Measurements from ENCODE around the gene CARS2. TPM values are rescaled to one million over a fixed set of nuclear protein-coding genes. Genes with fewer than 3 reads are reported as not detected.

Gene CARS2
- total RNA-seq, 1 experiment from 2014 or later = 52.9 TPM

GRCh38 chr13:110615005-110615321 lies 91.0 kb downstream of the CARS2 start:
- no peaks in the 10 kb centered on the region for H3K36me3 ChIP-seq (ENCODE audit: control insufficient read depth in 1 of 2, insufficient read depth in 2 of 2, low read length in 2 of 2)
- H2AFZ ChIP-seq (ENCODE audit: low read depth, low read length, poor library complexity, severe bottlenecking) = no peak overlapping the region
- ATAC-seq (peak; percentile 8), DNase-seq (ENCODE audit: low read depth, low spot score) (no peak)
- H3K9me3 ChIP-seq (ENCODE audit: control insufficient read depth in 1 of 2, insufficient read depth in 1 of 2, low read depth in 1 of 2, low read length in 2 of 2) = no peaks in the 10 kb centered on the region
- TSS peak; percentile 95 for BruUV-seq (replicated peaks)
- H4K20me1 ChIP-seq (ENCODE audit: insufficient read depth) = peaks cover 10% of the 10 kb centered on the region; the same call in 1 of the 2 replicates
- H3K27me3 ChIP-seq (ENCODE audit: insufficient read depth, low read length) = no peaks in the 10 kb centered on the region
- peak overlapping the region; percentile 84 for H3K4me2 ChIP-seq (ENCODE audit: low read length)
- peak overlapping the region; percentile 96 for H3K27ac ChIP-seq (ENCODE audit: low read depth, low read length)
- H3K4me3 ChIP-seq (replicated peaks in 1 of 2; ENCODE audit: low read depth in 1 of 2, low read length in 2 of 2) = peak overlapping the region; percentile 72 to 88
- TF ChIP-seq ZNF274 (IDR thresholded peaks at IDR 0.05; ENCODE audit: low read depth, low read length) = no peak
- TF ChIP-seq CEBPB (IDR thresholded peaks at IDR 0.05; ENCODE audit: low read depth) = no peak
- TF ChIP-seq ZFX (IDR thresholded peaks at IDR 0.05) = no peak
- no peak for TF ChIP-seq FOSL1 (IDR thresholded peaks at IDR 0.05; ENCODE audit: low read depth)
- no peak for TF ChIP-seq JUND (IDR thresholded peaks at IDR 0.05)
- TF ChIP-seq ZBTB33 (IDR thresholded peaks at IDR 0.05; ENCODE audit: extremely low read depth, insufficient replicate concordance, low read length) = no peak
- no peak for TF ChIP-seq EZH2phosphoT487 (IDR thresholded peaks at IDR 0.05; ENCODE audit: borderline replicate concordance)
- no peak for TF ChIP-seq TCF7L2 (IDR thresholded peaks at IDR 0.05; ENCODE audit: borderline replicate concordance, extremely low read depth, insufficient read depth, insufficient read length)
- TF ChIP-seq SP1 (IDR thresholded peaks at IDR 0.05; ENCODE audit: low read depth) = no peak
- no peak for TF ChIP-seq CTCF (IDR thresholded peaks at IDR 0.05 in 2 of 3, conservative IDR thresholded peaks at IDR 0.05 in 1 of 3; ENCODE audit: borderline replicate concordance in 1 of 3, insufficient read depth in 1 of 3, low read depth in 2 of 3, low read length in 2 of 3)
- TF ChIP-seq REST (IDR thresholded peaks at IDR 0.05; ENCODE audit: low read depth) = no peak
- TF ChIP-seq MAX (IDR thresholded peaks at IDR 0.05) = no peak
- no peak for TF ChIP-seq RAD21 (IDR thresholded peaks at IDR 0.05; ENCODE audit: low read depth)
- no peak for TF ChIP-seq SIN3A (IDR thresholded peaks at IDR 0.05; ENCODE audit: low read depth)
- TF ChIP-seq ATF3 (IDR thresholded peaks at IDR 0.05) = no peak
- TF ChIP-seq POLR2A (IDR thresholded peaks at IDR 0.05; ENCODE audit: borderline replicate concordance, extremely low read depth, insufficient read depth, insufficient read length) = no peak
- intact Hi-C loops (cut with micrococcal nuclease) = loop anchor here (5.0 kb wide), 1 partner anchor 92 kb away; the partner anchor contains the start of gene CARS2
- no peaks in the 10 kb centered on the region for H3K9me2 ChIP-seq (ENCODE audit: insufficient read depth)
- peaks cover 47% of the 10 kb centered on the region for H3K79me2 ChIP-seq (ENCODE audit: insufficient read depth, low read length)
- RAD21 ChIA-PET (ENCODE audit: low non-redundant PET in 1 of 2, low total read pairs in 2 of 2, uncharacterized antibody in 2 of 2, unreplicated experiment in 2 of 2) = interaction anchor here in 1 of 2 experiments (0.8 to 1.2 kb wide), 2 partner anchors 51 to 159 kb away, joined by 3 read pairs; no protein-coding TSS in a partner anchor
- CTCF ChIA-PET = interaction anchor here (0.7 to 1.9 kb wide), 3 partner anchors 21 to 300 kb away, joined by 3 to 8 read pairs (median 6); no protein-coding TSS in a partner anchor
- peak overlapping the region; percentile 83 for H3K9ac ChIP-seq (ENCODE audit: low read length)
- H3K4me1 ChIP-seq (ENCODE audit: control insufficient read depth in 1 of 2, insufficient read depth in 2 of 2, low read length in 2 of 2) = peaks cover 17 to 20% of the 10 kb centered on the region in 2 experiments
- POLR2A ChIA-PET = interaction anchor here (0.6 to 1.4 kb wide), 4 partner anchors 10 to 100 kb away, joined by 3 read pairs; no protein-coding TSS in a partner anchor

All from HCT116 (cell line).